ENCODE measurements around the gene SMPDL3B. TPM values are rescaled to one million over a fixed set of nuclear protein-coding genes. Genes with fewer than 3 reads are reported as not detected.

SMPDL3B gene
- total and polyA plus RNA-seq, 2 of the 13 experiments (the other 11 are each of a cell fraction or from before 2014, with no cell fraction given): 0.29 to 1.3 TPM

DNA sequence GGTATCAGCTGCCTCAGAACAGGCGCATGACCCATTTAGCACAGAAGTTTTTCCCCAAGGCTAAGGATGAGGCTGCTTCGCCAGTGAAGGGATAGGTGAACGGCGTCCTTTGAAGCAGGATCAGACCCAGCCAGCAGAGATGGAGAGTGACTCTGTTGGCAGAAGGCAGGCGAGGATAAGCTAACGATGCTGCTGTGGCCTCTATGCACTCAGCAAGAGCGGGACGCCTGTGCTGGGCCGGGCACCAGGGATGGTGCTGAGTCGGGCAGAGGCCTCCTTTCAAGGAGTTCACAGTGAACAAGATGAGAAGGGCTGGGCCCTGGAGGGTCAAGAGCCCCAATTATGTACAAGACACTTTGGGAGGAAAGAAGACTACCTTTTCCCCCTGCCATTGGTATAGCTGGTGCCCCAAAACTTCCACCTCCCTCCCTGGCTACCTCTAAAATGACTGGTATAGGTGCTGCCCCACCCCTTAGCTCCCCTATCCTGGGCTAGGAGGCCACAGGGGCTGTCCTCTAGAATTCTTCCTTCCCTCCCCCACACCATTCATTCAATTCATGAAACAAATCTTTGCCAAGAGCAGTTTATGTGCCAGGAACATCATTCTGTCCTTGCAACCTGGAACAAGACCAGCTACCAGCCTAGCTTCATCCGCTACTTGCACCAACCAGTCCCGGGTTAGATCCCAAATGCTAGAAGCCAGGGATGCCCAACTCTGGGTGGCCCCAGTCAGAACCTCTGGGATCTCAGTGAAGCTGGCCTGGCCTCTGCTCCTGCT is 32.5 kb downstream of the SMPDL3B start:
- ChIA-PET POLR2A (no interaction called here), CTCF (ENCODE audit: low intra/inter-chr PET ratio, low total read pairs) (no interaction called here)
- no peak overlapping the region for H3K4me2 ChIP-seq (ENCODE audit: low read depth, low read length)
- H3K27me3 ChIP-seq (ENCODE audit: control insufficient read depth in 1 of 2, insufficient read depth in 2 of 2, low read length in 2 of 2): no peaks in the 10 kb centered on the region
- in situ Hi-C loops (cut with HindIII; ENCODE audit: extremely low pct_ligation_motif_present, low pct_unique_long_range_greater_than_20kb): no loop called here
- H3K4me1 ChIP-seq (ENCODE audit: insufficient read depth, low read length): no peaks in the 10 kb centered on the region
- H3K36me3 ChIP-seq (replicated peaks in 1 of 2; ENCODE audit: control insufficient read depth in 1 of 2, insufficient read depth in 2 of 2, low read length in 2 of 2): peaks cover 5 to 8% of the 10 kb centered on the region in 2 experiments; a peak in 4 of 5 replicates
- H3K9me3 ChIP-seq (ENCODE audit: low read length): no peaks in the 10 kb centered on the region
- H3K27ac ChIP-seq (ENCODE audit: extremely low read length, insufficient read depth, low read length): no peak overlapping the region
- DNase-seq (ENCODE audit: low spot score) (no peak), FAIRE-seq (no peak), ATAC-seq (no peak; the same call in 2 of the 3 replicates)
- H2AFZ ChIP-seq (ENCODE audit: low read length): no peak overlapping the region
- intact Hi-C loops (cut with micrococcal nuclease; ENCODE audit: unreplicated experiment): no loop called here
- H3K9ac ChIP-seq (ENCODE audit: insufficient read depth, low read depth, low read length): no peak overlapping the region
- no TSS peak for BruUV-seq (replicated peaks)
- no peaks in the 10 kb centered on the region for H3K79me2 ChIP-seq (ENCODE audit: insufficient read depth, low read length)
- WGBS (ENCODE audit: low lambda C conversion rate): 96% methylated on average over 11 of the region's 12 CpGs
- no peak overlapping the region for H3K4me3 ChIP-seq (replicated peaks in 1 of 3; ENCODE audit: insufficient read depth in 1 of 3, low read depth in 2 of 3, low read length in 3 of 3)
- no peaks in the 10 kb centered on the region for H4K20me1 ChIP-seq (ENCODE audit: insufficient read depth, low read length)
- no peak for TF ChIP-seq ZNF616 (CRISPR knock-in tag; IDR thresholded peaks at IDR 0.05; ENCODE audit: low read depth)
- TF ChIP-seq CCDC6 (CRISPR knock-in tag; IDR thresholded peaks at IDR 0.05): no peak
- TF ChIP-seq IKZF1 (IDR thresholded peaks at IDR 0.05): no peak
- no peak for TF ChIP-seq ZNF552 (CRISPR knock-in tag; IDR thresholded peaks at IDR 0.05; ENCODE audit: borderline replicate concordance)
- TF ChIP-seq, protein P1, sequence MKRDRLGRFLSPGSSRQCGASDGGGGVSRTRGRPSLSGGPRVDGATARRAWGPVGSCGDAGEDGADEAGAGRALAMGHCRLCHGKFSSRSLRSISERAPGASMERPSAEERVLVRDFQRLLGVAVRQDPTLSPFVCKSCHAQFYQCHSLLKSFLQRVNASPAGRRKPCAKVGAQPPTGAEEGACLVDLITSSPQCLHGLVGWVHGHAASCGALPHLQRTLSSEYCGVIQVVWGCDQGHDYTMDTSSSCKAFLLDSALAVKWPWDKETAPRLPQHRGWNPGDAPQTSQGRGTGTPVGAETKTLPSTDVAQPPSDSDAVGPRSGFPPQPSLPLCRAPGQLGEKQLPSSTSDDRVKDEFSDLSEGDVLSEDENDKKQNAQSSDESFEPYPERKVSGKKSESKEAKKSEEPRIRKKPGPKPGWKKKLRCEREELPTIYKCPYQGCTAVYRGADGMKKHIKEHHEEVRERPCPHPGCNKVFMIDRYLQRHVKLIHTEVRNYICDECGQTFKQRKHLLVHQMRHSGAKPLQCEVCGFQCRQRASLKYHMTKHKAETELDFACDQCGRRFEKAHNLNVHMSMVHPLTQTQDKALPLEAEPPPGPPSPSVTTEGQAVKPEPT (CRISPR knock-in tag; IDR thresholded peaks at IDR 0.05; ENCODE audit: low read depth): no peak
- TF ChIP-seq CCAR2 (optimal IDR thresholded peaks at IDR 0.05; ENCODE audit: low read depth, low read length): no peak
- no peak for TF ChIP-seq ZBTB8A (CRISPR knock-in tag; IDR thresholded peaks at IDR 0.05; ENCODE audit: borderline replicate concordance, low read depth)
- TF ChIP-seq, protein P2, sequence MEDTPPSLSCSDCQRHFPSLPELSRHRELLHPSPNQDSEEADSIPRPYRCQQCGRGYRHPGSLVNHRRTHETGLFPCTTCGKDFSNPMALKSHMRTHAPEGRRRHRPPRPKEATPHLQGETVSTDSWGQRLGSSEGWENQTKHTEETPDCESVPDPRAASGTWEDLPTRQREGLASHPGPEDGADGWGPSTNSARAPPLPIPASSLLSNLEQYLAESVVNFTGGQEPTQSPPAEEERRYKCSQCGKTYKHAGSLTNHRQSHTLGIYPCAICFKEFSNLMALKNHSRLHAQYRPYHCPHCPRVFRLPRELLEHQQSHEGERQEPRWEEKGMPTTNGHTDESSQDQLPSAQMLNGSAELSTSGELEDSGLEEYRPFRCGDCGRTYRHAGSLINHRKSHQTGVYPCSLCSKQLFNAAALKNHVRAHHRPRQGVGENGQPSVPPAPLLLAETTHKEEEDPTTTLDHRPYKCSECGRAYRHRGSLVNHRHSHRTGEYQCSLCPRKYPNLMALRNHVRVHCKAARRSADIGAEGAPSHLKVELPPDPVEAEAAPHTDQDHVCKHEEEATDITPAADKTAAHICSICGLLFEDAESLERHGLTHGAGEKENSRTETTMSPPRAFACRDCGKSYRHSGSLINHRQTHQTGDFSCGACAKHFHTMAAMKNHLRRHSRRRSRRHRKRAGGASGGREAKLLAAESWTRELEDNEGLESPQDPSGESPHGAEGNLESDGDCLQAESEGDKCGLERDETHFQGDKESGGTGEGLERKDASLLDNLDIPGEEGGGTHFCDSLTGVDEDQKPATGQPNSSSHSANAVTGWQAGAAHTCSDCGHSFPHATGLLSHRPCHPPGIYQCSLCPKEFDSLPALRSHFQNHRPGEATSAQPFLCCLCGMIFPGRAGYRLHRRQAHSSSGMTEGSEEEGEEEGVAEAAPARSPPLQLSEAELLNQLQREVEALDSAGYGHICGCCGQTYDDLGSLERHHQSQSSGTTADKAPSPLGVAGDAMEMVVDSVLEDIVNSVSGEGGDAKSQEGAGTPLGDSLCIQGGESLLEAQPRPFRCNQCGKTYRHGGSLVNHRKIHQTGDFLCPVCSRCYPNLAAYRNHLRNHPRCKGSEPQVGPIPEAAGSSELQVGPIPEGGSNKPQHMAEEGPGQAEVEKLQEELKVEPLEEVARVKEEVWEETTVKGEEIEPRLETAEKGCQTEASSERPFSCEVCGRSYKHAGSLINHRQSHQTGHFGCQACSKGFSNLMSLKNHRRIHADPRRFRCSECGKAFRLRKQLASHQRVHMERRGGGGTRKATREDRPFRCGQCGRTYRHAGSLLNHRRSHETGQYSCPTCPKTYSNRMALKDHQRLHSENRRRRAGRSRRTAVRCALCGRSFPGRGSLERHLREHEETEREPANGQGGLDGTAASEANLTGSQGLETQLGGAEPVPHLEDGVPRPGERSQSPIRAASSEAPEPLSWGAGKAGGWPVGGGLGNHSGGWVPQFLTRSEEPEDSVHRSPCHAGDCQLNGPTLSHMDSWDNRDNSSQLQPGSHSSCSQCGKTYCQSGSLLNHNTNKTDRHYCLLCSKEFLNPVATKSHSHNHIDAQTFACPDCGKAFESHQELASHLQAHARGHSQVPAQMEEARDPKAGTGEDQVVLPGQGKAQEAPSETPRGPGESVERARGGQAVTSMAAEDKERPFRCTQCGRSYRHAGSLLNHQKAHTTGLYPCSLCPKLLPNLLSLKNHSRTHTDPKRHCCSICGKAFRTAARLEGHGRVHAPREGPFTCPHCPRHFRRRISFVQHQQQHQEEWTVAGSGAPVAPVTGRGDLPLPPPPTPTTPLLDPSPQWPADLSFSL (CRISPR knock-in tag; IDR thresholded peaks at IDR 0.05): no peak
- no peak for TF ChIP-seq ESRRA (CRISPR knock-in tag; IDR thresholded peaks at IDR 0.05; ENCODE audit: low read depth)
- TF ChIP-seq, protein P3, sequence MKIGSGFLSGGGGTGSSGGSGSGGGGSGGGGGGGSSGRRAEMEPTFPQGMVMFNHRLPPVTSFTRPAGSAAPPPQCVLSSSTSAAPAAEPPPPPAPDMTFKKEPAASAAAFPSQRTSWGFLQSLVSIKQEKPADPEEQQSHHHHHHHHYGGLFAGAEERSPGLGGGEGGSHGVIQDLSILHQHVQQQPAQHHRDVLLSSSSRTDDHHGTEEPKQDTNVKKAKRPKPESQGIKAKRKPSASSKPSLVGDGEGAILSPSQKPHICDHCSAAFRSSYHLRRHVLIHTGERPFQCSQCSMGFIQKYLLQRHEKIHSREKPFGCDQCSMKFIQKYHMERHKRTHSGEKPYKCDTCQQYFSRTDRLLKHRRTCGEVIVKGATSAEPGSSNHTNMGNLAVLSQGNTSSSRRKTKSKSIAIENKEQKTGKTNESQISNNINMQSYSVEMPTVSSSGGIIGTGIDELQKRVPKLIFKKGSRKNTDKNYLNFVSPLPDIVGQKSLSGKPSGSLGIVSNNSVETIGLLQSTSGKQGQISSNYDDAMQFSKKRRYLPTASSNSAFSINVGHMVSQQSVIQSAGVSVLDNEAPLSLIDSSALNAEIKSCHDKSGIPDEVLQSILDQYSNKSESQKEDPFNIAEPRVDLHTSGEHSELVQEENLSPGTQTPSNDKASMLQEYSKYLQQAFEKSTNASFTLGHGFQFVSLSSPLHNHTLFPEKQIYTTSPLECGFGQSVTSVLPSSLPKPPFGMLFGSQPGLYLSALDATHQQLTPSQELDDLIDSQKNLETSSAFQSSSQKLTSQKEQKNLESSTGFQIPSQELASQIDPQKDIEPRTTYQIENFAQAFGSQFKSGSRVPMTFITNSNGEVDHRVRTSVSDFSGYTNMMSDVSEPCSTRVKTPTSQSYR (CRISPR knock-in tag; IDR thresholded peaks at IDR 0.05; ENCODE audit: borderline replicate concordance): no peak
- TF ChIP-seq ZNF432 (CRISPR knock-in tag; IDR thresholded peaks at IDR 0.05; ENCODE audit: borderline replicate concordance): no peak
- no peak for TF ChIP-seq SMAD9 (CRISPR knock-in tag; IDR thresholded peaks at IDR 0.05)
- TF ChIP-seq RFX1 (IDR thresholded peaks at IDR 0.05): no peak
